ENCODE data around the gene EEF2. TPM values are rescaled to one million over a fixed set of nuclear protein-coding genes. Genes with fewer than 3 reads are reported as not detected.
"Not testable (repeated sequence)": the region's sequence is repeated elsewhere in the genome, so short reads cannot be mapped to it uniquely, and the experiment has no call there.

EEF2 gene
- total RNA-seq, 1 donor from 2014 or later: 3,492 TPM

DNA sequence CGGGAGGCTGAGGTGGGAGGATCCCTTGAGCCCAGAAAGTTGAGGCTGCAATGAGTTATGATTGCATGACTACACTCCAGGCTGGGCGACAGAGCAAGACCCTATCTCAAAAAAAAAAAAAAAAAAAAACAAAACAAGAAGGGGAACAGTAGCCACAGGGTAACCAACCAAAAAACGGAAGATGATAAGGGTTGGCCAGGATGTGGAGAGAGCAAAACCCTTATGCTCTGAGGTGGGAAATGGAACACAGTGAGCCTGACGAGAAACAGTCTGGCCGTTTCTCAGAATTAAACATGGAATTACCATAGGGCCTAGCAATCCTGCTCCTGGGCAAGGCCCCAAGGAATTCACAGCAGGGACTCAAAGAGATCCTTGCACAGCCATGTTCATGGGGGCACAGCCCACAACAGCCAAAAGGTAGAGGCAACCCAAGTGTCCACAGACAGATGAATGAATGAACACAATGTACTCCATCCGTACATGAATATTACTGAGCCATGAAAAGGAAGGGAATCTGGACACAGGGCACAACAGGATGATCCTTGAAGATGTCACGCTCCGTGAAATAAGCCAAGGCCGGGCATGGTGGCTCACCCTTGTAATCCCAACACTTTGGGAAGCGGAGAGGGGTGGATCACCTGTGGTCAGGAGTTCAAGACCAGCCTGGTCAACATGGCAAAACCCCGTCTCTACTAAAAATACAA, 41.1 kb downstream of the EEF2 start:
- TF ChIP-seq, protein P1, sequence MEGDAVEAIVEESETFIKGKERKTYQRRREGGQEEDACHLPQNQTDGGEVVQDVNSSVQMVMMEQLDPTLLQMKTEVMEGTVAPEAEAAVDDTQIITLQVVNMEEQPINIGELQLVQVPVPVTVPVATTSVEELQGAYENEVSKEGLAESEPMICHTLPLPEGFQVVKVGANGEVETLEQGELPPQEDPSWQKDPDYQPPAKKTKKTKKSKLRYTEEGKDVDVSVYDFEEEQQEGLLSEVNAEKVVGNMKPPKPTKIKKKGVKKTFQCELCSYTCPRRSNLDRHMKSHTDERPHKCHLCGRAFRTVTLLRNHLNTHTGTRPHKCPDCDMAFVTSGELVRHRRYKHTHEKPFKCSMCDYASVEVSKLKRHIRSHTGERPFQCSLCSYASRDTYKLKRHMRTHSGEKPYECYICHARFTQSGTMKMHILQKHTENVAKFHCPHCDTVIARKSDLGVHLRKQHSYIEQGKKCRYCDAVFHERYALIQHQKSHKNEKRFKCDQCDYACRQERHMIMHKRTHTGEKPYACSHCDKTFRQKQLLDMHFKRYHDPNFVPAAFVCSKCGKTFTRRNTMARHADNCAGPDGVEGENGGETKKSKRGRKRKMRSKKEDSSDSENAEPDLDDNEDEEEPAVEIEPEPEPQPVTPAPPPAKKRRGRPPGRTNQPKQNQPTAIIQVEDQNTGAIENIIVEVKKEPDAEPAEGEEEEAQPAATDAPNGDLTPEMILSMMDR (IDR thresholded peaks at IDR 0.05; ENCODE audit: insufficient read depth, low read length, poor library complexity, severe bottlenecking): no peak
- Histone ChIP-seq H3K4me3 (ENCODE audit: low read depth, low read length) (no peak overlapping the region), H3K27me3 (ENCODE audit: control insufficient read depth, insufficient read depth, low read length) (no peaks in the 10 kb centered on the region), H3K36me3 (ENCODE audit: control insufficient read depth, insufficient read depth, low read length) (no peaks in the 10 kb centered on the region)
- DNase-seq (ENCODE audit: low read depth): no peak

DNA sequence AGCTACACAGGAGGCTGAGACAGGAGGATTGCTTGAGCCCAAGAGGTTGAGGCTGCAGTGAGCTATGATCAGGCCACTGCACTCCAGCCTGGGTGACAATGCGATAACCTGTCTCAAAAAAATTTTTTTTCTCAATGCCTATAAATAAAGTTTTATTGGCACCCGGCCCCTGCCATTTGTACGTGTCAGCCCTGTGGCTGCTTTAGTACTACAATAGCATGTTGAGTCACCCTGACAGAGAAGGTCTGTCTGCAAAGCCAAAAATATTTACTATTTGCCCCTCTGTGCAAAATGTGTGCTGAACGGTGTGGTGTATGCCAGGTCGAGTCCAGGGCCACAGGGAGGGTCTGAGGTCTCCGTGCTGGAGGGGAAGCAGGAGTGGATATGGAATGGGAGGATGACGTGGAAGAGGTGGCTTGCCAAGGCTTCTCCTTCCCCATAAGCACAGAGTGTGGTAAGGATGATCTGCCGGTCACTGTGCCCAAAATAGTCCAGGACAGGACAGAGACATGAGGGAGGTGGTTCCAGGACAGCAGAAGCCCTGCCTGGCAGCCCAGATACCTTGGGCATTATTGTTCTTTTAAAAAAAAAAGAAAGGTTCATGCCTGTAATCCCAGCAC, 42.4 kb downstream of the EEF2 start:
- TF ChIP-seq, protein P1 (IDR thresholded peaks at IDR 0.05; ENCODE audit: insufficient read depth, low read length, poor library complexity, severe bottlenecking): no peak
- H3K27me3 ChIP-seq (ENCODE audit: control insufficient read depth, insufficient read depth, low read length): no peaks in the 10 kb centered on the region
- no peaks in the 10 kb centered on the region for H3K36me3 ChIP-seq (ENCODE audit: control insufficient read depth, insufficient read depth, low read length)
- H3K4me3 ChIP-seq (ENCODE audit: low read depth, low read length): no peak overlapping the region
- DNase-seq (ENCODE audit: low read depth): no peak

DNA sequence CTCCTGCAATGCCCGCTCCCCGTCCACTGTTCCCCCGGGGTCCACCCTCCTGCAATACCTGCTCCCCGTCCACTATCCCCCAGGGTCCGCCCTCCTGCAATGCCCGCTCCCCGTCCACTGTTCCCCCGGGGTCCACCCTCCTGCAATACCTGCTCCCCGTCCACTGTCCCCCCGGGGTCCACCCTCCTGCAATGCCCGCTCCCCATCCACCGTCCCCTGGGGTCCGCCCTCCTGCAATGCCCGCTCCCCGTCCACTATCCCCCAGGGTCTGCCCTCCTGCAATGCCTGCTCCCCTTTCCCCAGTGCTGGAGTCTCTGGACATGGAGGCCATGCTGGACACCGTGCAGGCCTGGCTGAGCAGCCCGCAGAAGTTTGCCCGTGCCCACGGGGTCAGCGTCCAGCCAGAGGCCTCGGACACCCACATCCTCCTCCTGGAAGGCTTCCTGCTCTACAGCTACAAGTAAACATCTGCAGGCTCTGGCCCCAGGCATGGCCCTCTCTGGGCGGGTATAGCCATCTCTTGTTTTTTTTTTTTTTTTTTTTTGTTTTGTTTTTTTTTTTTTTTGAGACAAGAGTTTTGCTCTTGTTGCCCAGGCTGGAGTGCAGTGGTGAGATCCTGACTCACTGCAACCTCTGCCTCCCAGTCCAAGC, 46.8 kb downstream of the EEF2 start:
- H3K27me3 ChIP-seq (ENCODE audit: control insufficient read depth, insufficient read depth, low read length): peaks cover 11% of the 10 kb centered on the region
- DNase-seq (ENCODE audit: low read depth); H3K4me3 ChIP-seq (ENCODE audit: low read depth, low read length); H3K36me3 ChIP-seq (ENCODE audit: control insufficient read depth, insufficient read depth, low read length): not testable (repeated sequence)

DNA sequence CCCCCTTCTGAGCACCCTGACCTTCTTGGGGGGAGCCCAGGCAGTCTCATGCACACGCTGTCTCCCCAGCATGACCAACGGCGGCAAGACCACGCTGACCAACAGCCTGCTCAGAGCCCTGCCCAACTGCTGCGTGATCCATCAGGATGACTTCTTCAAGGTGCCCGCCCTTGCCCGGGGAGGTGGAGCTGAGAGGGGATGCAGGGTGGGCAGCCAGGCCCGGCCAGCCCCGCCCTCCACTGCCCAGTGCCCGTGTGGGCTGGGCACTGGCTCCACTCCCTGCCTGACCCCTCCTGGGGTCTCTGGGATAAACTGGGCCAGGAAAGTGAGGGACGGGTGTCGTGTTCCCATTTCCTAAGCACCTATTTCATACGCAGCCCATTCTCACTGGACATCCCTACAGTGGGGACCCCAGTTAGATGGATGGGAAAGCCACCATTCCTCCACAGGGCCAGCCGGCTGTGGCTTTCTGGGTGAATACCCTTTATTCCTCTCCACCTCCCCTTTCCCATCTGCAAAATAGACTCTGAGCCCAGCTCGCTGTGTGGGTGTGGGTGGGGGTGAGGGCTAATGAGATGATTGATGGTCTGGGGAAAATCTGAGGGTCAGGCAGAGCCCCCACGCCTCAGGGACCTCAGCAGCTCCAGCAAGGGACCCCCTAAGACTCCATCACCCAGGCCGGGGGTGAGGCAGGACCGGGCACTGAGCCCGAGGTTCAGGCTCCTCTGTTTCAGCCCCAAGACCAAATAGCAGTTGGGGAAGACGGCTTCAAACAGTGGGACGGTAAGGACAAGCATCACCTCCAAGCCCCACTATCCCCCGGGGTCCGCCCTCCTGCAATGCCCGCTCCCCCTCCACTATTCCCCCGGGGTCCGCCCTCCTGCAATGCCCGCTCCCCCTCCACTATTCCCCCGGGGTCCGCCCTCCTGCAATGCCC, 48.5 kb downstream of the EEF2 start:
- no peak for DNase-seq (ENCODE audit: low read depth)
- no peak overlapping the region for H3K4me3 ChIP-seq (ENCODE audit: low read depth, low read length)
- TF ChIP-seq, protein P1 (IDR thresholded peaks at IDR 0.05; ENCODE audit: insufficient read depth, low read length, poor library complexity, severe bottlenecking): no peak
- H3K36me3 ChIP-seq (ENCODE audit: control insufficient read depth, insufficient read depth, low read length): no peaks in the 10 kb centered on the region
- peaks cover 17% of the 10 kb centered on the region for H3K27me3 ChIP-seq (ENCODE audit: control insufficient read depth, insufficient read depth, low read length)

DNA sequence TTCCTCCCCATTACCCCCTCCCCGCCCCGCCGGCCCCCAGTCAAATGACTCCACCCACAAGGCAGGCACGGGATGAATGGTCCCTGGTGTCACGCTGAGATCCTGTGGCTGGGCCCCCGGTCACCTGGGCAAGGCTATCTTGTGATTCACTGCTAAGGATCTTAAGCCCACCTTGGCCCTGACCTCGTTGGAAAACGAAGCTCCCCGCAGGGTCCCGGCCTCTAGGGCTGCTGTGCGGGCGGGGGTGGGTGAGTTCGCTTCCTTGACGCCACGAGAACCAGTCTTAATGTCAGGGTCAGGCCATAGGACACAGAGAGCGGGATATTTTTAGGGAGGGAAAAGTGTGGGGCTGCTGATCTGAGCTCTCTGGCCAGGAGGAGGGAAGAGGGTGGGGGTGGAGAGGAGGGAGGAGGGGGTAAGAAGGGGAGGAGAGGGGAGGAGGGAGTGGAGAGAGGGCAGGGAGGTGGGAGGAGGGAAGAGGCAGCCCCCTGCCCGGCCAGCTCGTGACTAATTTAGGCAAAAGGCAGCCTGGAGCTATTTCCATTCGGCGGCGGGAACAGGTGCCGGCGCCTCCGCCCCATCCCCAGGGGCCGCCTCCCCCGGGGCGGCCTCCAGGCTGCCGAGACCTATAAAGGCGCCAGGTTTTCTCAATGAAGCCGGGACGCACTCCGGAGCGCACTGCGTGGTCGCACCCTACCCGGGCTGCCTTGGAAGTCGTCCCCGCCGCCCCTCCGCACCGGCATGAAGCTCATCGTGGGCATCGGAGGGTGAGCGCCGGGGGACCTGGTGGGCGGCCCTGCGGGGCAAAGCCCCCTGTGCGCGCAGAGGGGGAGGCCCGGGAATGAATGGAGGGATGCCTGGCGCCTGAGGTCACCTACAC, 52.1 kb downstream of the EEF2 start, which contains the start of gene NMRK2:
Gene NMRK2, plus strand, starts transcription at position 139 of the 880 bp plus-strand sequence. Its CDS starts 603 bp downstream, at position 742.
- H3K36me3 ChIP-seq (ENCODE audit: control insufficient read depth, insufficient read depth, low read length): no peaks in the 10 kb centered on the region
- TF ChIP-seq, protein P1 (IDR thresholded peaks at IDR 0.05; ENCODE audit: insufficient read depth, low read length, poor library complexity, severe bottlenecking): no peak
- no peak for DNase-seq (ENCODE audit: low read depth)
- no peak within 1 kb of the TSS for H3K4me3 ChIP-seq (ENCODE audit: low read depth, low read length)
- H3K27me3 ChIP-seq (ENCODE audit: control insufficient read depth, insufficient read depth, low read length): peaks cover 17% of the 10 kb centered on the region
